Measurements from ENCODE around the gene NLRC3. TPM values are rescaled to one million over a fixed set of nuclear protein-coding genes. Genes with fewer than 3 reads are reported as not detected.

The NLRC3 gene
- total RNA-seq, 4 donors from 2014 or later: 0.65 to 4.1 (median 1.1) TPM

GRCh38 chr16:3594316-3595109, 17.3 kb upstream of the NLRC3 start:
- no peak for DNase-seq (ENCODE audit: low spot score)
- no peak for TF ChIP-seq CTCF (IDR thresholded peaks at IDR 0.05)
- ATAC-seq (ENCODE audit: low FRiP score): no peak

- TF ChIP-seq CTCF (IDR thresholded peaks at IDR 0.05): no peak
- ATAC-seq (ENCODE audit: low FRiP score) (no peak), DNase-seq (ENCODE audit: low spot score) (no peak)
Observed at GRCh38 chr16:3592559-3592958, 15.4 kb upstream of the NLRC3 start.

GRCh38 chr16:3591991-3592390, 14.8 kb upstream of the NLRC3 start:
- no peak for TF ChIP-seq CTCF (IDR thresholded peaks at IDR 0.05)
- ATAC-seq (ENCODE audit: low FRiP score) (no peak), DNase-seq (ENCODE audit: low spot score) (no peak)

- DNase-seq (ENCODE audit: low spot score) (no peak), ATAC-seq (ENCODE audit: low FRiP score) (no peak)
- TF ChIP-seq CTCF (IDR thresholded peaks at IDR 0.05): no peak
Observed at GRCh38 chr16:3591436-3591803, 14.2 kb upstream of the NLRC3 start.

GRCh38 chr16:3590736-3591435, 13.7 kb upstream of the NLRC3 start:
- no peak for TF ChIP-seq CTCF (IDR thresholded peaks at IDR 0.05)
- no peak for ATAC-seq (ENCODE audit: low FRiP score)

GRCh38 chr16:3589991-3590701, 12.9 kb upstream of the NLRC3 start:
- DNase-seq (ENCODE audit: low spot score) (no peak), ATAC-seq (ENCODE audit: low FRiP score) (no peak)
- no peak for TF ChIP-seq CTCF (IDR thresholded peaks at IDR 0.05)

More at GRCh38 chr16:3590736-3591435, 13.7 kb upstream of the NLRC3 start:
- DNase-seq (ENCODE audit: low spot score): no peak
